Measurements from ENCODE around the gene LSM4. TPM values are rescaled to one million over a fixed set of nuclear protein-coding genes. Genes with fewer than 3 reads are reported as not detected.
"Not testable (repeated sequence)": the region's sequence is repeated elsewhere in the genome, so short reads cannot be mapped to it uniquely, and the experiment has no call there.

LSM4 gene
- total RNA-seq: 170 and 178 TPM in 2 replicates

GRCh38 chr19:18322759-18323460 lies at the start of gene LSM4:
Gene LSM4, minus strand, starts transcription at chr19:18323076. Its CDS starts 56 bp downstream, at chr19:18323020.
- intact Hi-C loops (cut with micrococcal nuclease): loop anchor here (1.0 to 5.0 kb wide), 6 partner anchors 19 to 222 kb away; partner anchors contain the start of gene SSBP4

GRCh38 chr19:18368504-18369222 lies 45.8 kb upstream of the LSM4 start:
- intact Hi-C loops (cut with micrococcal nuclease): no loop called here

GRCh38 chr19:18366021-18366435 lies 43.2 kb upstream of the LSM4 start:
- intact Hi-C loops (cut with micrococcal nuclease): no loop called here

- intact Hi-C loops (cut with micrococcal nuclease): no loop called here
Observed at GRCh38 chr19:18364826-18365528, 42.1 kb upstream of the LSM4 start.

- intact Hi-C loops (cut with micrococcal nuclease): not testable (repeated sequence)
Observed at GRCh38 chr19:18364277-18364825, 41.5 kb upstream of the LSM4 start.

- intact Hi-C loops (cut with micrococcal nuclease): no loop called here
Observed at GRCh38 chr19:18363787-18364186, 40.9 kb upstream of the LSM4 start.

GRCh38 chr19:18362934-18363542 lies 40.2 kb upstream of the LSM4 start:
- intact Hi-C loops (cut with micrococcal nuclease): no loop called here

- intact Hi-C loops (cut with micrococcal nuclease): no loop called here
Observed at GRCh38 chr19:18361646-18362045, 38.8 kb upstream of the LSM4 start.

- intact Hi-C loops (cut with micrococcal nuclease): no loop called here
Observed at GRCh38 chr19:18357041-18357440, 34.2 kb upstream of the LSM4 start.

- intact Hi-C loops (cut with micrococcal nuclease): not testable (repeated sequence)
Observed at GRCh38 chr19:18354743-18355142, 31.9 kb upstream of the LSM4 start.

GRCh38 chr19:18353378-18354005 lies 30.6 kb upstream of the LSM4 start:
- intact Hi-C loops (cut with micrococcal nuclease): no loop called here

GRCh38 chr19:18351544-18351943 lies 28.7 kb upstream of the LSM4 start:
- intact Hi-C loops (cut with micrococcal nuclease): no loop called here

GRCh38 chr19:18350490-18350889 lies 27.6 kb upstream of the LSM4 start:
- intact Hi-C loops (cut with micrococcal nuclease): no loop called here

- intact Hi-C loops (cut with micrococcal nuclease): no loop called here
Observed at GRCh38 chr19:18349524-18350128, 26.8 kb upstream of the LSM4 start.

- intact Hi-C loops (cut with micrococcal nuclease): not testable (repeated sequence)
Observed at GRCh38 chr19:18348818-18349339, 26.0 kb upstream of the LSM4 start.

GRCh38 chr19:18348171-18348570 lies 25.3 kb upstream of the LSM4 start:
- intact Hi-C loops (cut with micrococcal nuclease): no loop called here

GRCh38 chr19:18346091-18346490 lies 23.2 kb upstream of the LSM4 start:
- intact Hi-C loops (cut with micrococcal nuclease): no loop called here

GRCh38 chr19:18345296-18345695 lies 22.4 kb upstream of the LSM4 start:
- intact Hi-C loops (cut with micrococcal nuclease): no loop called here

GRCh38 chr19:18344582-18344950 lies 21.7 kb upstream of the LSM4 start:
- intact Hi-C loops (cut with micrococcal nuclease): loop anchor here (5.0 kb wide), 1 partner anchor 68 kb away; no protein-coding TSS in a partner anchor

GRCh38 chr19:18342090-18342632 lies 19.3 kb upstream of the LSM4 start:
- intact Hi-C loops (cut with micrococcal nuclease): loop anchor here (5.0 kb wide), 1 partner anchor 70 kb away; no protein-coding TSS in a partner anchor
